A549 (cell line): Measurements from ENCODE around the gene CD209. TPM values are rescaled to one million over a fixed set of nuclear protein-coding genes. Genes with fewer than 3 reads are reported as not detected.
A peak's percentile ranks its signal among the peaks of the same experiment; 100 is the strongest.

Source experiments
- ATAC-seq, 2 experiments: fragments of 200-7000 bp in 1 of 2; fragments of >200 bp in 1 of 2; cut with Nextera tagmentation in 1 of 2; cut with Tn5 transposase in 1 of 2; 3 replicates each; pipeline versions ENCODE4 v1.8.0 to v1.9.1; 2018 to 2020; ENCODE audit warnings: mild to moderate bottlenecking in 1 of 2, moderate library complexity in 1 of 2
- CTCF ChIA-PET: fragments of 300-600 bp; sonication (Branson Sonifier 250); formaldehyde crosslinking; extraction: SDS; loops from one replicate; lab custom pipeline; 2021; ENCODE audit warnings: antibody characterized with exemption, inconsistent platforms; lab: Yijun Ruan, JAX
- POLR2A ChIA-PET: fragments of 350-600 bp; formaldehyde crosslinking; extraction: SDS; loops from one replicate; lab custom pipeline; 2021; ENCODE audit warnings: antibody characterized with exemption, inconsistent platforms; lab: Yijun Ruan, JAX
- DNase-seq, 2 experiments: peaks; one replicate each; pipeline versions ENCODE4 v3.0.0 to v3.0.0-alpha.2; 2011 to 2016; ENCODE audit warnings: low read depth in 1 of 2, low spot score in 1 of 2
- FAIRE-seq: peaks from 2 replicates; lab custom pipeline; 2011; peaks lifted over from hg19 to GRCh38; lab: Jason Lieb, UNC
- H3K27ac ChIP-seq, 2 experiments: fragments of >200 bp; sonication (Bioruptor Twin); formaldehyde crosslinking; 3 replicates each; pipeline ENCODE4 v1.5.1; 2016 to 2017
- H3K4me1 ChIP-seq: fragments of >200 bp; sonication (Bioruptor Twin); formaldehyde crosslinking; 3 replicates; pipeline ENCODE4 v1.6.1; 2016
- H3K4me2 ChIP-seq: fragments of >200 bp; sonication (Bioruptor Twin); formaldehyde crosslinking; 3 replicates; pipeline ENCODE4 v1.6.1; 2016
- H3K4me3 ChIP-seq: fragments of >200 bp; sonication (Bioruptor Twin); formaldehyde crosslinking; 3 replicates; pipeline ENCODE4 v1.5.1; 2016
- H3K9me3 ChIP-seq: fragments of >200 bp; sonication (Bioruptor Twin); formaldehyde crosslinking; 3 replicates; pipeline ENCODE4 v1.6.1; 2016
- CEBPB ChIP-seq, 2 experiments: fragments of >200 bp in 1 of 2; sonication (Bioruptor Twin) in 1 of 2; formaldehyde crosslinking in 1 of 2; IDR thresholded peaks; 2 replicates each; pipeline ENCODE4 v1.6.1; 2012 to 2016
- FOXS1 ChIP-seq: fragments of 250-450 bp; sonication (Bioruptor Pico); IDR thresholded peaks from 2 replicates; pipeline ENCODE4 v1.5.0; 2020; ENCODE audit warnings: mild to moderate bottlenecking, moderate library complexity
- HOXA7 ChIP-seq: fragments of 250-450 bp; sonication (Bioruptor Pico); IDR thresholded peaks from 2 replicates; pipeline ENCODE4 v1.5.0; 2020; ENCODE audit warnings: mild to moderate bottlenecking, moderate library complexity
- JUNB ChIP-seq: fragments of >200 bp; sonication (Bioruptor Twin); formaldehyde crosslinking; IDR thresholded peaks from 2 replicates; pipeline ENCODE4 v1.6.1; 2016
- KDM1A ChIP-seq: fragments of 200-600 bp; sonication (generic); IDR thresholded peaks from 2 replicates; pipeline ENCODE4 v1.6.1; 2016; ENCODE audit warnings: low read depth, mild to moderate bottlenecking
- KDM5A ChIP-seq: fragments of 200-600 bp; sonication (generic); IDR thresholded peaks from 2 replicates; pipeline ENCODE4 v1.6.1; 2016; ENCODE audit warnings: antibody characterized with exemption, mild to moderate bottlenecking
- MAFK ChIP-seq: fragments of 450-650 bp; IDR thresholded peaks from 2 replicates; pipeline ENCODE4 v1.6.1; 2014; ENCODE audit not compliant: partially characterized antibody
- MAZ ChIP-seq: fragments of 150-350 bp; IDR thresholded peaks from 2 replicates; pipeline ENCODE4 v1.6.1; 2014; ENCODE audit warnings: antibody characterized with exemption, low read depth, low read length, borderline replicate concordance
- POLR2A ChIP-seq: IDR thresholded peaks from 2 replicates; pipeline ENCODE4 v1.6.1; 2012; ENCODE audit warnings: mild to moderate bottlenecking, low read length
- RARB ChIP-seq: fragments of 250-450 bp; sonication (Bioruptor Pico); IDR thresholded peaks from 2 replicates; pipeline ENCODE4 v1.8.0; 2021; ENCODE audit warnings: mild to moderate bottlenecking, moderate library complexity
- RFX5 ChIP-seq: fragments of 450-650 bp; IDR thresholded peaks from 2 replicates; pipeline ENCODE4 v1.7.1; 2014; ENCODE audit warnings: antibody characterized with exemption, mild to moderate bottlenecking, moderate library complexity
- TFCP2L1 ChIP-seq: fragments of 250-450 bp; sonication (Bioruptor Pico); IDR thresholded peaks from 2 replicates; pipeline ENCODE4 v1.5.0; 2021; ENCODE audit warnings: mild to moderate bottlenecking
- ZFP36 ChIP-seq: fragments of 450-650 bp; IDR thresholded peaks from 2 replicates; pipeline ENCODE4 v1.6.1; 2014; ENCODE audit warnings: borderline replicate concordance; ENCODE audit not compliant: partially characterized antibody
- WGBS: methylation state at CpG from one replicate; pipeline ENCODE4 v1.1.6; 2017; ENCODE audit errors: missing lambda C conversion rate; 5-methylcytosine and 5-hydroxymethylcytosine counted together
- polyA plus RNA-seq, 4 experiments: library from polyadenylated mRNA; depleted of rRNA in 3 of 4; stranded (reverse); fragments of >200 nt; fragmentation: RNase III in 1 of 4; extraction: RNeasy Plus Mini Kit Qiagen cat#74134 plus additional on column Dnase treatment in 1 of 4; gene quantifications; 2 replicates in 3 of 4; 3 replicates in 1 of 4; pipeline ENCODE4 v1.2.3, GENCODE V29; 2011 to 2017
- TF ChIP-seq, protein P1 (sequence below): IDR thresholded peaks from 2 replicates; pipeline ENCODE4 v1.6.1; 2012
- TF ChIP-seq, protein P2 (sequence below): fragments of 450-650 bp; IDR thresholded peaks from 2 replicates; pipeline ENCODE4 v1.6.1; 2014; ENCODE audit warnings: antibody characterized with exemption
- TF ChIP-seq, protein P3 (sequence below): fragments of 250-450 bp; sonication (Bioruptor Pico); IDR thresholded peaks from 2 replicates; pipeline ENCODE4 v1.5.0; 2020; ENCODE audit warnings: low read depth, mild to moderate bottlenecking, moderate library complexity
- TF ChIP-seq, protein P4 (sequence below): fragments of 150-350 bp; IDR thresholded peaks from 2 replicates; pipeline ENCODE4 v1.6.1; 2014; ENCODE audit warnings: low read depth, mild to moderate bottlenecking, low read length

The CD209 gene
- polyA plus RNA-seq, 2 of the 4 experiments (the other 2 are of a cell fraction) = not detected

- no peaks in the 10 kb centered on the region for H3K4me1 ChIP-seq
- WGBS = 27% methylated on average over 11 of the region's 11 CpGs
- H3K4me2 ChIP-seq = no peak overlapping the region
- ATAC-seq (no peak), FAIRE-seq (no peak), DNase-seq (no peak)
- H3K27ac ChIP-seq = no peak overlapping the region
- no peaks in the 10 kb centered on the region for H3K9me3 ChIP-seq
- H3K4me3 ChIP-seq = no peak overlapping the region
- TF ChIP-seq RFX5 (no peak), KDM1A (no peak), RARB (CRISPR knock-in tag) (no peak), JUNB (no peak), POLR2A (no peak), CEBPB (IDR thresholded peaks at IDR 0.05) (no peak), MAFK (no peak), KDM5A (no peak), FOXS1 (no peak)
- TF ChIP-seq, protein P1, sequence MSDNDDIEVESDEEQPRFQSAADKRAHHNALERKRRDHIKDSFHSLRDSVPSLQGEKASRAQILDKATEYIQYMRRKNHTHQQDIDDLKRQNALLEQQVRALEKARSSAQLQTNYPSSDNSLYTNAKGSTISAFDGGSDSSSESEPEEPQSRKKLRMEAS = no peak
- TF ChIP-seq, protein P2, sequence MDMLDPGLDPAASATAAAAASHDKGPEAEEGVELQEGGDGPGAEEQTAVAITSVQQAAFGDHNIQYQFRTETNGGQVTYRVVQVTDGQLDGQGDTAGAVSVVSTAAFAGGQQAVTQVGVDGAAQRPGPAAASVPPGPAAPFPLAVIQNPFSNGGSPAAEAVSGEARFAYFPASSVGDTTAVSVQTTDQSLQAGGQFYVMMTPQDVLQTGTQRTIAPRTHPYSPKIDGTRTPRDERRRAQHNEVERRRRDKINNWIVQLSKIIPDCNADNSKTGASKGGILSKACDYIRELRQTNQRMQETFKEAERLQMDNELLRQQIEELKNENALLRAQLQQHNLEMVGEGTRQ = no peak
- TF ChIP-seq, protein P3, sequence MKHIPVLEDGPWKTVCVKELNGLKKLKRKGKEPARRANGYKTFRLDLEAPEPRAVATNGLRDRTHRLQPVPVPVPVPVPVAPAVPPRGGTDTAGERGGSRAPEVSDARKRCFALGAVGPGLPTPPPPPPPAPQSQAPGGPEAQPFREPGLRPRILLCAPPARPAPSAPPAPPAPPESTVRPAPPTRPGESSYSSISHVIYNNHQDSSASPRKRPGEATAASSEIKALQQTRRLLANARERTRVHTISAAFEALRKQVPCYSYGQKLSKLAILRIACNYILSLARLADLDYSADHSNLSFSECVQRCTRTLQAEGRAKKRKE = no peak
- POLR2A ChIA-PET = no interaction called here
- CTCF ChIA-PET = no interaction called here
Observed at GRCh38 chr19:7737215-7737614, 10.1 kb downstream of the CD209 start.

GRCh38 chr19:7736148-7736547 is 11.2 kb downstream of the CD209 start:
- ATAC-seq (no peak), FAIRE-seq (no peak), DNase-seq (no peak)
- Histone ChIP-seq H3K4me3 (no peak overlapping the region), H3K4me2 (no peak overlapping the region), H3K4me1 (no peaks in the 10 kb centered on the region), H3K9me3 (no peaks in the 10 kb centered on the region), H3K27ac (no peak overlapping the region)
- no peak for TF ChIP-seq HOXA7 (CRISPR knock-in tag)
- ChIA-PET POLR2A (no interaction called here), CTCF (interaction anchor here (1.4 kb wide), 1 partner anchor 168 kb away, joined by 3 read pairs; no protein-coding TSS in a partner anchor)
- 0% methylated on average over 1 of the region's 1 CpG for WGBS

- peak; percentile 63 for TF ChIP-seq ZFP36
- no peak for TF ChIP-seq TFCP2L1 (CRISPR knock-in tag)
- no peak for TF ChIP-seq MAZ
- peak in 1 of 2 experiments; percentile 28; a peak in 1 of 4 replicates for TF ChIP-seq CEBPB (IDR thresholded peaks at IDR 0.05)
- TF ChIP-seq, protein P4, sequence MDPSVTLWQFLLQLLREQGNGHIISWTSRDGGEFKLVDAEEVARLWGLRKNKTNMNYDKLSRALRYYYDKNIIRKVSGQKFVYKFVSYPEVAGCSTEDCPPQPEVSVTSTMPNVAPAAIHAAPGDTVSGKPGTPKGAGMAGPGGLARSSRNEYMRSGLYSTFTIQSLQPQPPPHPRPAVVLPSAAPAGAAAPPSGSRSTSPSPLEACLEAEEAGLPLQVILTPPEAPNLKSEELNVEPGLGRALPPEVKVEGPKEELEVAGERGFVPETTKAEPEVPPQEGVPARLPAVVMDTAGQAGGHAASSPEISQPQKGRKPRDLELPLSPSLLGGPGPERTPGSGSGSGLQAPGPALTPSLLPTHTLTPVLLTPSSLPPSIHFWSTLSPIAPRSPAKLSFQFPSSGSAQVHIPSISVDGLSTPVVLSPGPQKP = no peak
- no peak for TF ChIP-seq MAFK
- ChIA-PET POLR2A (no interaction called here), CTCF (interaction anchor here (0.9 to 1.7 kb wide), 3 partner anchors 12 to 64 kb away, joined by 3 to 4 read pairs (median 3); partner anchors contain the start of gene TRAPPC5)
- 26% methylated on average over 11 of the region's 12 CpGs for WGBS
- no peak overlapping the region for H3K27ac ChIP-seq
- no peaks in the 10 kb centered on the region for H3K9me3 ChIP-seq
- DNase-seq = no peak
- 0 out of 3 replicates have a peak overlapping the region, but pooled peaks have one; percentile 5 for H3K4me2 ChIP-seq
- no peak for FAIRE-seq
- no peaks in the 10 kb centered on the region for H3K4me1 ChIP-seq
- ATAC-seq = no peak
- H3K4me3 ChIP-seq = no peak overlapping the region
Observed at GRCh38 chr19:7734220-7735203, 12.8 kb downstream of the CD209 start.
